KG1 (cell line): ENCODE data around the gene SLC38A6.
"Not testable (repeated sequence)": the region's sequence is repeated elsewhere in the genome, so short reads cannot be mapped to it uniquely, and the experiment has no call there.

Experiments used
- DNase-seq: peaks from one replicate; lab custom pipeline; 2025; lab: John Stamatoyannopoulos, UW

The SLC38A6 gene

DNA sequence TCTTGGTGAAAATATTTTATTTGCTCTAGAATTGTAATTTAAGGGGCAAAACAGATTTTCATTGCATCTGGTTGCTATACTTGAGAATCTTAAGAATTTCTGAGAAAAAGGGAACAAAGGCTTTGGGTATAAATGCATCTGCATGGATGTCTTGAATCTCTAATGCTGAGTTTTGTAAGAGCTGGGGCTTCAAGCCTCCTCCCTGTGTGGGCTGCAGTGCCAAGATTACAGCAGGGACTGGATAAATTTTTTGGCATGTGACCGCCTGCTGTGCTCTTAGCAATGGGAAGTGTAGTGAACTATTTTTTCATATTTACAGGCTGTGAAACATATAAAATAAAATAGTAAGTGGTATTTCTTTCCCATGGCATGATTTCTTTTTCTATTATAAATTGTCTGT lies 70.0 kb downstream of the SLC38A6 start:
- no peak for DNase-seq

DNA sequence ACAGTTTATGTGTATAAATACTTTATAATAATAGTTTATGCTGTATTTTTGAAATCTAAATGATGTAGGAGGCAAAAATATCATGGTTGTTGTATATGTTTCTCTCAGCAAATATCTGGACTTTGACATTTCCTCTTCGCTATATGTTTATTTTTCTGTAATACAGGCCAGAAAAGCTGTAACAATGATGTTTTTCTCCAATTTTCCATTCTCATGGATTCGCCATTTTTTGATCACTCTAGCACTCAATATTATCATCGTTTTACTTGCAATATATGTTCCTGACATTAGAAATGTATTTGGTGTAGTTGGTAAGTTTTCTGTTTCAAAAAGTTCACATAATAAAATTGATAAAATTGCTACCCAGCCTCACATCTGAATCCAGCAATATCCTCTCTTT lies 70.6 kb downstream of the SLC38A6 start:
- no peak for DNase-seq

DNA sequence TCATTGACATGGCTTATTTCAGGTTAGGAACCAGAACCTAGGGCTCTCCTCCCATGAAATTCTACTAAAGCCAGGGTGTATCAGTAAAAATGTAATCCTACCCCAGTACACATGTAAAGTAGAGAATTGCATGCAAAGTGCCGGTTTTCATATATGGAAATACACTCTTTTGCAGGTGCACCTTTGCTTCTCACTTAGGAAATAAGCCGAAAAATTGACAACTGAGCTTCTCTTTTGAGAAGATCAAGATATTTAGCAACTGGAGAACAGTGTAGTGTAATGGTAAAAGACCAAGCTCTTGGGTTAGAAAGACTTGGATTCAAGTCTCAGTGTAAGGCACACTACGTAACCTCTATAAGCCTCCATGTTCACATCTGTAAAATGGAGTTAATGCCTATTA lies 82.4 kb downstream of the SLC38A6 start:
- DNase-seq, result no peak

DNA sequence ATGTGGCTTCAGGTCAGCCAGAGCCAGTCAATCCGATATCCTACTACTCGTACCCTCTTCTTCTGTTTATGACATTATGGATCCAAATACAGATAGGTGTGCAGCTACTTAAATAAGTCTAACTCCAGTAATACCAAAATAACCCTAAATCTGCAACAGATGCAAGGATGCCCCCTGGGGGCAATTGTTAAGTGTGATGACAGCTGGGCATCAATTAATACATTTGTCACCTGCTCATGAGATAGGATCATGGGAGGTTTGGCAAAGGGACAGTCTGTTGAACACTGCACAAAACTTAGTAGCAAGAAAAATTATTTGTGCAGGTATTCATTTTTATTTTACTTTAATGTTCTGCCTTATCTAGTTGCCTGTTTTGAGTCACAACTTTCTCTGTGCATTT lies 83.2 kb downstream of the SLC38A6 start:
- no peak for DNase-seq

DNA sequence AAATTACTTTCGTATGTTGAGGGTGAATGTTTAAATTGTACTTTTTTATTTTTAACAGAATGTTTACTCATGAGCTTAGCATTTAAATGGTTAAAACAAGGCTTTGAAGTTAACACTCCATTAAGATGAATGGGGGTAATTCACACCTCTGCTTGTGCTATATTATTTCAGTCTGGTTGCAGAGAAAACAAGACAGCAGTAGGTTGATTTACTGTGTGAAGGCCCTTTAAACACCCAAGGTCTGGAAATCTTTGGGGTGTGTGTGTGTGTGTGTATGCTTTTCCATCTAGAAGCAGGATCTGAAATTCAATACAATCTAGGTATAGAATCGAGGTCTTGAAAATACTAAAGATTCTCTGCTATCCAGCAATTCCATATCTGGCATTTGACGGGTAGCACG lies 83.8 kb downstream of the SLC38A6 start:
- no peak for DNase-seq

DNA sequence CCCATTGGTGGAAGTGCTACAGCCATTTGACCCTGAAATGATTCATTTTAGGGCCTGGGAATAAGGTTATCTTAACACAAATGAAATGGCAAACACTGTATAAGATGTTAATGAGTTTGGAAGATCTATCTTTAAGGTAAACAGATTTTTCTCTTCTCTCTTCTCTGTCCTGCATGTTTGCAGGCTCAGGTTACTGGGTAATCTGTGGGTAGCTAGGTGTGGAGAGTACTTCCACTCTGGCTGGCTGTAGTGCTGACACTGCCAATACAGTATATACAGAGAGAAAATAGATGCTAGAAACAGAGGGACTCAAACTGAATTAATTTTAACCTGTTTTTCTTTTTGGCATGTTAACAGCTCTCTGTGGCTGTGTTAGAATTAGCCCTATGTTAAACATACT lies 84.6 kb downstream of the SLC38A6 start:
- DNase-seq, result no peak

GRCh38 chr14:61072442-61072841 lies 91.4 kb downstream of the SLC38A6 start:
- not testable (repeated sequence) for DNase-seq

- DNase-seq, result no peak
Observed at GRCh38 chr14:61074852-61075251, 93.8 kb downstream of the SLC38A6 start.

- DNase-seq, result no peak
Observed at GRCh38 chr14:61076556-61076955, 95.5 kb downstream of the SLC38A6 start.

GRCh38 chr14:61077437-61077836 lies 96.4 kb downstream of the SLC38A6 start:
- DNase-seq, result no peak

DNA sequence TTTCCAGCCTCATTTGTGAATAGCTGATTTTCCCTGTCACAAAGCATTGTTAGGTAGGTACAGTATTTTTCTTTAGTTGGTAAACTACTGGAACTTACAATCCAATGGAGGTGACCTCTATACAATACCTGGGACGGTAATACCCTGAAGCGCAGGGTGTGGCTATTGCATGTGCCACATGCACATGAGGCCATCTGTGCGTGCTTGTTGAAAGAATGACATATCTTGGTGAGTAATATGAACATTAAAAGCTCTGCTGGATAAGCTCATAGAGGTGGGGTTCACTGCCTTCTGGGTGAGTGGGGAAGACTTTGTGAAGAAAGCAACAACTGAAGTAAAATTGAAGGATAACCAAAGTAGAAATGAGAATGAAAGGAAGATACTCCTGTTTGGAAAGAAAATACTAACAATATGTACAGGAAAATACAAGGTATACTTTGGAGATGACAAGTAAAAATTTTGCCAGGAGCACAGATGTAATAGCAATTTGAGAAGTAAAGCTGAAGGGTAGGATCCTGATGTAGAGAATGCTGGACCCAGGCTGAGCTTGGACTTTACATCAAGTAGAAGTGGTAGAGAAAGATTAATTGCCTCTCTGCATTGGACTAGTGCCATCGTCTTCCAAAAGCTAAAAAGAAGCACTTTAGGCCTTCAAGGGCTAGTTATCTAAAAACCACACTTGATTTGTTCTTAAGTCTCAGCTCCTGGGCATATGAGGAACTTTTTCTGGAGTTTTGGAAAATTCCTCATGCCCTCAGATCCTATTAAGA lies 97.1 kb downstream of the SLC38A6 start:
- no peak for DNase-seq

GRCh38 chr14:61080591-61081010 lies 99.6 kb downstream of the SLC38A6 start:
- no peak for DNase-seq

GRCh38 chr14:61088081-61088480 lies 107.0 kb downstream of the SLC38A6 start:
- no peak for DNase-seq

DNA sequence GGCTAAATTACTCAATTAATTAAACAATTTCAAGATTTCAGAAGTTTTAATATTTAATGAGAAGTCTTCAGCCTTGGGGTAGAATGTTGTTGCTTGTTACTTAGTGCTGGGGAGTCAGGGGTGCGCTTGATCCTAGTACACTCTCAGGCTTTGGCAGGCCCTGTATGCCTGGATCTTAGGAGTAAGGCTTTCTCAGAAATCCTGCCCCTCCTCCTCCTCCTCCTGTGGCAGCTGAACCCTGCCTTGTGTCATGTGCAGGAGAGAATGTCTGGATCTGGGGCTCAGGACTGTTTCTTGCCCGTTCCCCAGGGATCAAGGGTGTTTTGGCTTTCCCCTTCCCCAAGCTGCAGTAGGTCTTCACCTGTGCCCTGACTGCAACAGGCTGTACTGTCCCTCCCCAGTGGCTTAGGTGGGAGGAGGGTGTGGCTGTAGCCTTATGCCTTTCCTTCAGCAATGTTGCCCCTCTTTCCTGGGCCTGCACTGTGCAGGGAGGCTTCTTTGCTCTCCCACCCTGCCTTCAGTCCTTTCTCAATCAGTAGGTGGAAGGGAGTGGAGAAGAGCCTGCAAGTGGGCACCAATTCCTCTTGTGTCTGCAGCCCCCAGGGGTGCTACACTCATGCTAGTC lies 108.2 kb downstream of the SLC38A6 start:
- no peak for DNase-seq

DNA sequence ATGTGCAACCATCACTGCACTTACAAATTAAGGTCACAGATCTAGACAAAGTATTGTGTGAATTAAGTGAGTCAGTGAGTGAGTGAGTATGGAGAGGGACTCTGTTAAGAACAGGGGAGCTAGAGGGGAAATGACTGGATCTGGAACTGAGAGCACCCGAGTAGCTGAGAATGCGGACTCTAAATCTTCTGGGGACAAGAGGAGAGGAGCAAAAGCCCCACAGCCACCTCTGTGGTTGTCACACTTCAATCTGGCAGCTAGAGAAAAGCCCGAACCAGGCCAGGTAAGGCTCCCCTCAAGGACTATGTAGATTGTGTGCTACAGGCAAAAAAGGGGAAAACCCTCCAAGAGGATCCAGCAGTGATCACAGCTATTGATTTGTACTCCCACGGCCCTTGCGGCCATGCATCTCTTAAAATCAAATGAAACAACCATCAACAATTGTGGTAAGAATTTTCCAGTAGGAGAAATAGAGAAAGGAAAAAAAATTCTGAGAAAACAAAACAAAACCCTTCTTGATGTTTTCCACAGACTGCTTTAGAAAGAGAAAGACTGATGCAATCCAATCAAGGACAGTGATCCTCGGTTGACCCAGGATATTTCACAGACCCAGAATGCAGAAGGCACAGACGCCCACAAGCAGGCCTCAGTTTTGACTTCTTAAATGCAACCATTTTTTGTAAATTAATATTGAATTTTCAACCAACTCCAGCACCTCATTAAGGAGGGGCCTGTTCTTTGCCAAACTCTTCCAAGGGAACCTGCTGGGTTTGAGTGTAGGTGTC lies 109.6 kb downstream of the SLC38A6 start:
- DNase-seq, result no peak

DNA sequence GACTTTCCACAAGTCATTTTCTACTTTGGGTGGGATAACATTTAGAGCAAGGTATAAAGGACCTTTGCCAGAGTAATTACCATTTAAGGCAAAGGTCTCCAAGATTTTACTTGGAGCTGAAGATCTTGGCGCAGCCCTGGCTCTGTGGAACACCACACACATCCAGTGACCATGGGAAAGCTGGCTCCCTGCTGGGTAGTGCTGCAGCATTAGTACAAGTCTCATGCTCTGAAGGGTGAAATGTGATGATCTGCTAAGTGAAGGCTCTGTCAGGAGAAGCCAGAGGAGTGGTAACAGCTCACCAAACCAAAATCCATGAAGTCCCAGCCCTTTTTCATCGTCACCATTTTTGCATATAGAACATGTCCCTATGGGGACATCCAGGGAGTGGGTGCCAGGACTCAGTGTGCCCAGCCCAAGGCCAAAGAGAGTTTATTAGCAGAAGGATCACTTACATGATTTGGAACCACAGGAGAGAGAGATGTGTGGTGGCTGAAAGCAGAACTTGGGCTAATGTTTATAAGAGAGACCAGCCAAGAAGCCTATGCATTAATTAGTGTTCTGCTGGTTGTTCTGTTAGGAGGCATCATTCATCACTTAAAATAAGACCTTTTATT lies 110.7 kb downstream of the SLC38A6 start:
- DNase-seq, result no peak

DNA sequence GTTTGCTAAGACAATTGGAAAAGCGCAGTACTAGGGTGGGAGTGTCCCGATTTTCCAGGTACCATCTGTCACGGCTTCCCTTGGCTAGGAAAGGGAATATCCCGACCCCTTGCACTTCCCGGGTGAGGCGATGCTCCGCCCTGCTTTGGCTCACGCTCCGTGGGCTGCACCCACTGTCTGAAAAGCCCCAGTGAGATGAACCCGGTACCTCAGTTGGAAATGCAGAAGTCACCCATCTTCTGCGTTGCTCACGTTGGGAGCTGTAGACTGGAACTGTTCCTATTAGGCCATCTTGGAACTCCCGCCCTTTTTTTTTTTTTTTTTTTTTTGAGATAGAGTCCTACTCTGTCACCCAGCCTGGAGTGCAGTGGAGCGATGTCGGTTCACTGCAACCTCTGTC lies 117.1 kb downstream of the SLC38A6 start:
- not testable (repeated sequence) for DNase-seq

- DNase-seq, result no peak
Observed at GRCh38 chr14:61098721-61099120, 117.7 kb downstream of the SLC38A6 start.

- no peak for DNase-seq
Observed at GRCh38 chr14:61099216-61099835, 118.3 kb downstream of the SLC38A6 start.

DNA sequence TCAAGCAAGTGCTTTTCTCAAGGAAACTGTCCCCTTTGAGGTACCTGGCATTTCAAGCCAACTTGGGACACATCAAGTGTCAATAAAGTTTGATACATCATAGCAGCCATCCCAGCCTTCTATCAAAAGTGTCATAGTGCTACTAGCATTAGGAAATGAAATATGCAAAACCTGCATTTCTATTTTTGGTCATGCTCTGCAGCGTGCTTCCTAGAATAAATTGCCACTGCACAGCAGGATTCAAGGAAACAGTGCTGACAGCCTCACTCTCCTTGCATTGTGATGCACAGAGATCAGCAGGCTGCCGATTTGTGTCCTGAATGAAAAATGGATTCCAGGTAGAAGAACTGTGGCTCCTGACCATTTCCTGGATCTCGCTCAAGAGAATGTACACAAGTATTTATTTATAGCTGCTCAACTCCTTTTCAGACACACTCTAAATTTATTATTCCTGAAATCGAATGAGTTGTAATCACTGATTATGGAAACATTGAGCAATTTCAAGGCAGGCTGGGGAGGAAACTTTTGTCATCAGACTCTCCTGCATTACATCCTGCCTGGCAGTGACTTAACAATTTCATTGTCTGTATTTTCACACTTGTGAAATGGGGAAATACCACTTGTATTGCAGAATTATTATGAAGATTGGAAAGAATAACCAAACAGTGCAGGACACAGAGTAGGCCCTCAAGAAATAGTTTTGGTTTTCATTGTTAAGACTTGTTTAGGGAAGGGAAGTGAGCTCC lies 120.9 kb downstream of the SLC38A6 start:
- DNase-seq, result peak; percentile 16
